ENCODE results near the gene AANAT.

Gene AANAT

DNA sequence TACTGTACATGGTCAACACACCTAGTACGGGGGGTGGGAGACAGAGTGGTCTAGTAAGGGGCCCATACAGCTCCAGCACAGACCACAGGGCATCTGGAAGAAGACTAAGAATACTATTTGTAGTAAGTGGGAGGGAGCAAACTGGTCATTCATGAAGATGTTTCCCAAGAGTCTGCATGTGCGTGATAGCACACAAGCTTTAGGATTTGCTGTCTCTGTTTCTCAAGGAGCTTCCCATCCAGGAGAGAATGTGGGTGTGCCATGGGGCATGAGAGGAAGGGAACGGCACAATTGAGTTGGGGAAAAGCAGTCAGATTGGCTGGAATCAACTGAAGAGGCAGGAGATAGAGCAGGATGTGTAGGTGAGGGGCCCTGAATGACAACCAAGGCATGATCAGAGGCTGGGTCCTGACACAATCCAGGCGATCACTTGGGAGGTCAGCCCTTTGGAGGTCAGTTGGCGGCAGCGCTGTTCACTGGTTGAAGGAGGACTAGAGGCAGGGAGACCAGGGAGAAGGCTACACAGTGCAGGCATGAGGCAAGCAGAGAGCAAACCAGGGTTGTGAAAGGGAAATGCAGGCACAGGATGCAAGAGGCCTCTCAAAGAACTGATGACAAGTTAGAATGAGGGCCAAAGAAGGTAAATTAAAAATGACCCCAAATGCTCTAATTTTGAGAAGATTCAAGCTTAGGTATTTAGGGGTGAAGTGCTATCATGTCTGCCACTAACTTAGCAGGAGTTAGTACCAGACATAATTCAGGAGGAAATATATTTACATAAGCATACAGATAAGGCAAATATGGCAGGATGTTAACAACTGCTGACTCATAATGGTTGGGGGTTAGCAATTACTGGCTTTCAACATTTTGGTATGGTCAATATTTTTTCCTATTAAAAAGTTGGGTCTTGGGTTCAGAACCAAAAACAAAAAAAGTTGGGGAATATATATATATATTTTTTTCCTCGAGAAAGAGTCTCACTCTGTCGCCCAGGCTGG lies 24.8 kb upstream of the AANAT start:
- DNase-seq, result no peak

- no peak for DNase-seq
Observed at GRCh38 chr17:76444518-76445311, 22.7 kb upstream of the AANAT start.

GRCh38 chr17:76445697-76446448 lies 21.5 kb upstream of the AANAT start:
- no peak for DNase-seq

DNA sequence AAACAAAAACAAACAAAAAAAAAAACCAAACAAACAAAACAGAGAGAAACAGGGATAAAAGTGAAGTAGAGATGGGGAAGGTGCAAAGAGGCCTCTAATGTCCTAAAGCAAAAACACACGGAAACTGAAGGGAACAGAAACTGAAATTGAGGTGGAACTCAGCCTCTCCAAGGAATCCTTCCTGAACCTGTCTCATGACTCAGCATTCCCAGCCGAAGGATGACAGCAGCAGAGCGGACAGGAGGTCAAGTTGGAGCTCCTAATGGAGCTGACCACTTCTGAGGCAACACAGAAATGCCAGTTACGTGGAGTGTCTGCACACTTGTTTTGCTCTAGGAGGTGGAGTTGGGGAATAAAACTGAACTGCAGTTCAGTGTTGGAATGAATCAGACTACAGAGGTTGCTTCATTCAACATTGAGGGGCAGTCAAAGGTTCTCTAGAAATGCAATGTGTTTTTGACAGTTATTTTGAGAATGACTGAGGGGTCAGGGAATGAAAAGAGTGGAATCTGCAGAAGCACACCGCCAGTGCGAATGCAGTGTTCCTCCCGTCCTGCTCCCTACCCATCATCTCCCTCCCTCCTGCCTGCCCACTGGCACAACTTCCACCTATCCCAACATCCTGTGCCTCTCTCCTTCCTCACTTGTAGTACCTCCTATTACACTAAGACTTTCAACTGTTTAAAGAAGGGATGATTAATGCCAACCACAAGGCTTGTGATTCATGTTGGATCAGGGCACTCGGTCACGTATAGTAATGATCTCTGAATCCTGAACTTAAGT lies 20.8 kb upstream of the AANAT start:
- peak; percentile 32 for DNase-seq

DNA sequence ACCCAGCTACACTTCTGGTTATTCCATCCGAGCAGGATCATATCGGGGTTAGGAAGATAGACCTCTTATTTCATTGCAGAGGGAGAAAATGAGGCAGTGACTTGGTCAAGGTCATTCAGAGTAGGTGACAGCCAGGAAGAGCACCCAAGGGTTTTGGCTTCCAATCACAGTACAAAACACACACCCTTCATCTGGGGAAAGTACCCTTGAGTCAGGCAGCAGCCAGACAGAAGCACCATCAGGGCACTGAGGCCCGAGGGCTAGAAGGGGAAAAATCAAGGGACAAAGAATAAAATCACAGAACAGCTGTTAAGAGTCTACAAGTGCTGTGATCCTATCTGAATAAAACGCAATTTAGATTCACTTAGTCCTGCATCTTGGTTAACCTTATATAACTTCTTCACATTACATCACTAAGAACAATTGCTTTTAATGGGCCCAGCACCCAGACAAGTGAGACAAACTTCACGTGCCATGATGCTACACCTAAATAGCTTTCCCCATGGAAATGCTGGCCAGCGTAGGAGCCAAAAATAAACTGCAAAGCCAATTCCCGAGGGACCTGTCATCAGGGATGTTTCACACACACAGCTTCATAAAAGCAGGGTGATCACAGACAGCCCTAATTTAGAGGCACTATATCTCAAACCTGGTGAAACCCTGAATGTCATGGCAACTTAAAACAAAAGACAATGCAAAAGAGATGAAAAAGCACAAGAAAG lies 19.3 kb upstream of the AANAT start:
- DNase-seq, result peak; percentile 46

- no peak for DNase-seq
Observed at GRCh38 chr17:76449126-76449525, 18.3 kb upstream of the AANAT start.

DNA sequence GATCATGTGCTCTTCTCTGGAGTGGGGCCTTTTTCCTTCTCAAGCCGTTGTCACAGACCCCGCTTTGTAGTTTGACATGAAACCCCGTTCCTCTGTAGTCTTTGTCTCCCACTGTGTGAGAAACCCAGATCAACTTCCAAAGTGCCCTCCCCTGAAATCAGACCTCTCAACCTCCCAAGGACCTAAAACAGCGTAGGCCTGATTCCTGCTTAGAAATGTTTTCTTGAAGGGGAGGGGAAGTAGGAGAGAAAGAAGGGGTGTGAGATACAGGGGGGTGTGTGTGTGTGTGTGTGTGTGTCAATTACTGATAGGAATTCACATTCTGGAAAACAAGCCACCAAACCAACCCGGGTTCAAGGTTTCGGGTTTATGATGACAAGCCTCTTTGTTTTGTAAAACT lies 15.9 kb upstream of the AANAT start:
- DNase-seq, result no peak

GRCh38 chr17:76452127-76452659 lies 15.2 kb upstream of the AANAT start:
- no peak for DNase-seq

- peak; percentile 88 for DNase-seq
Observed at GRCh38 chr17:76452660-76453430, 14.6 kb upstream of the AANAT start, which contains the start of gene UBE2O. TSS of gene UBE2O (minus strand) at chr17:76453152. CDS start at chr17:76453141, 11 bp downstream.

GRCh38 chr17:76453431-76453743 lies 14.0 kb upstream of the AANAT start:
- DNase-seq, result no peak

GRCh38 chr17:76458580-76459490 lies 8.6 kb upstream of the AANAT start:
- peak; percentile 50 for DNase-seq

DNA sequence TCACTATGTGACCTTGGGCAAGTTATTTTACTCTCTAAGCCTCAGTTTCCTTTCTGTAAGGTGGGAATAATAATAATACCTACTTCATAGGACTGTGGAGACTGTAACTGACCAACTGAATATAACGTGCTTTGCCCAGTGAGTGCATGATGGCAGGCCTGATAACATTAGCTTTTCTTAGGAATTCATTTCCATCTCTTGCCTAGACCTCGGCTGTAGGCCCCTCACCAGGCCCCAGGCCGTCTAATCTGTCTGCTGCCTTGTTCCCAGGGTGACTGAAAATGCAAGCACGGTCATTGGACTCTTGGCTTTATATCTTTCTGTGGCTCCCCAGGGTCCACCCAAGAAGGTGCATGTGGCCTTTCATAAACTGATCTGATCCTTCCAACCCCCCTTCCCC lies 7.7 kb upstream of the AANAT start:
- no peak for DNase-seq

- DNase-seq, result no peak
Observed at GRCh38 chr17:76461765-76462555, 5.4 kb upstream of the AANAT start.

DNA sequence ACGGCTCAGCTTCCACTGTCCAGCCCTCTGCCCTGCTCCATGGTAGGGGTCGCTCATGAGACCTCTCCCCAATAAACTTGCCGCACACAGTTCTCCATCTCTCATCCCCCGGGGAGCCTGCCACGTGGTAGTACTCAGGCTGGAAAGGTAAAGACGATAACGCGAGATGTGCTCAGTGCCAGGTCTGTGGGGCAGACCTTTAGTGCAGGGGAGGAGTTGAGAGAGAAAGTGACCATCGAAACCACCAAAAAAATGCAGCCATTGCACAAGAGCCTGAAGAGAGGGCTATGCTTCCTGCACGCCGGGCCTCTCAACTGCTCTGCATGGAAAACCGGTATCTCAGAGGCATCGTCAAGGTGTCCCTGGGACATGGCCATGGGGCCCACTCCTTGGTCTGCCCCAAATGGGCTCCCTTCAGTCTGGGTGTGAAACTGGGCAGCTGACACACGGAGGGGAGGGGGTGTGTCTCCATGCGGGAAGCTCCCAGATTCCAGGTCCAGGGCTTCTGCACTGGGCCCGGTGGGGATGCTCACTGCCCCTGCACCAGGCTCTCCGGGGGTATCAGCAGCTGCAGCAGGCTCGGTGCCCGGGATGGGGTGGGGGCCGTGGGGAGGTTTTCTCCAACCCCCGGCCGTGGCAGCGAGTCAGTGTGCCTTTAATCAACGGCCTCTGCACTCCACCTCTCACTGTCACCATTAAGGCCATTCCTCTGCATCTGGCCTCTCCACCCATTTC lies 4.7 kb upstream of the AANAT start:
- no peak for DNase-seq

DNA sequence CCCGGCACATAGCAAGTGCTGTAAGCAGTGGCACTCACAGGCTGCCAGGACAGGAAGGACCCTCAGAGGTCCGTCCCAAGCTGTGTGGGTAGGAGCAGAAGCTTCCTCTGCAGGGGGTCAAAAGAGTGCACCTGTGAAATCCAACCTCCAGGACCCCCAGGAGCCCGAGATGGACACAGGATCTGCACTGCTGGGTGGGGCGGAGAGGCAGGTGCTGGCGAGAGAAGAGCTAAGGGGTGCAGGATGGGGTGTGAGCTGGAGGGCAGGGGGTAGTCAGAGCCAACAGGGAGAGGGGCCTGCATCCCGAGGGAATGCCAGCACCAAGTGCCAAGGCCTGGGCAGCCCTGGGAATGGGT lies 650 bp upstream of the AANAT start:
- DNase-seq, result no peak

DNA sequence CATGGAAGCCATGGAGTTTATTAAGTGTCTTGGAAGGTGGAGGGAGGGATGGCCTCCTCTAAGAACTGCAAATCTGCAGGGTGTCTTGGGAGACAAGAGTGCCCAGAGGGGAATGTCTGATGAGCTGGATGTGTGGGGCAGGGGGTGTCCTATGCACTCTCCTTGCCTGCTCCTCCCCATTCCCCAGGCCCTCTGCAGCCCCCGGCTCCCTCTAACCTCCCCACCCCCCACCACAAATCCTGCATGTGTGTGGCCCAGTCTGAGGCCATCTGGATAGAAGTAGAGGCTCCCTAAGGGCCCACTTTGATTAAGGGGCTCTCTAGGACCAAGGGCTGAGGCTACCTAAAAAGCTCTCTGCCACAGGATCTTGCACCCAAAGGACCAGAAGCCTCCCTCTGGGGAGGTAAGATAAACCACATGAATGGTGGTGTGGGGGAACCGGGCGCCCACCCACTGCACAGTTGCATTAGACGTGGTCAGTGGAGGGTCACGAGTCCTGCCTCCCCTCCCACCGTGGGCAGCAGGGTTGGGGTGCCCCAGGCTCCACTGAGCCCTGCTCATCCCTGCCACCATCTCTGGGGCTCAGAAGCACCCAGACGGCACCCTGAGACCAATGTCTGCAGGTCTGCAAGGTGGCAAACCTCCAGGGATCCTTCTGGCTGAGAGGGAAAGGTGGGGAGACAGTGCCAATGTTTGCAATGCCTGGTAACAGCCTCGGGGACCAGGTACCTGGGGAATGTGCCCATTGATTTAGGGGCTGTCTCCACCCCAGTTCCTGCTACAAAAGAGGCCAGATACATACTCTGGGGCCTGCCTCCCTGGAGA lies 618 bp downstream of the AANAT start:
- no peak for DNase-seq

DNA sequence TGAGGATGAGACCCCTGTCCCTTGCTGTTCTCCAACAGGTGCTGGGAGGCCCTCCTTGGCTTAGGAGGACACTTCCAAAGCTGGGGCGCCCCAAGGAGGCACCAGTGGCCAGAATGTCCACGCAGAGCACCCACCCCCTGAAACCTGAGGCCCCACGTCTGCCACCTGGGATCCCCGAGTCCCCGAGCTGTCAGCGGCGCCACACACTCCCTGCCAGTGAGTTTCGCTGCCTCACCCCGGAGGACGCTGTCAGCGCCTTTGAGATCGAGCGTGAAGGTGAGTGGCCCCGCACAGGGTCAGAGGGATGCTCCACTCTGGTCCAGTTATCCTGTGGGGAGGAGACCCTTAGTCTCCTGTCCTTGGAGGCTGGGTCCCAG lies 1.2 kb downstream of the AANAT start:
- no peak for DNase-seq
